Measurements from ENCODE around the gene ARHGAP15. TPM values are rescaled to one million over a fixed set of nuclear protein-coding genes. Genes with fewer than 3 reads are reported as not detected.

ARHGAP15 gene
- total RNA-seq, 2 experiments from 2014 or later, result 72.1 to 98.4 TPM

DNA sequence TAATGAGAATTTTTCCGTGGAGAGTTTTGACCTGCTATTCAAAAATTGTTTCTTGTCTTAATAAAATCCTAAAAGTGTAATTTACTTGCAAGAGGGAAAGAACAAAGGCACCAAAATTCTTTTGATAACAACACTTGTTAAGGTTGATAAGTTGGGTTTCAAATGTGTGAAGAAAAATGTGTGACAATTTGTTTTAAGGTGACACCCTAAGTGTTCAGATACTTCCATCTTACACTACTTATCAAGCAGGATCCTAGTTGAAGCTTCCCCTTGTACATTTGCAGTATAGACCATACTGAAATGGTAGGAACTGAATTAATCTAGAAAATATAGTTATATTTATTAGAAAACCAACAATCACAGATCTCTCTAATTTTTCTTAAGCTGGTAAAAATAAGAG lies 204.6 kb downstream of the ARHGAP15 start:
- no peaks in the 10 kb centered on the region for H3K36me3 ChIP-seq (ENCODE audit: insufficient read depth, low read length)
- no TSS peak for BruUV-seq (replicated peaks)

GRCh38 chr2:143334837-143335236 lies 205.6 kb downstream of the ARHGAP15 start:
- intact Hi-C loops (cut with micrococcal nuclease; ENCODE audit: unreplicated experiment), result no loop called here
- TF ChIP-seq EZH2phosphoT487 (IDR thresholded peaks at IDR 0.05; ENCODE audit: borderline replicate concordance, low read depth, low read length), result no peak
- TF ChIP-seq, protein P1, sequence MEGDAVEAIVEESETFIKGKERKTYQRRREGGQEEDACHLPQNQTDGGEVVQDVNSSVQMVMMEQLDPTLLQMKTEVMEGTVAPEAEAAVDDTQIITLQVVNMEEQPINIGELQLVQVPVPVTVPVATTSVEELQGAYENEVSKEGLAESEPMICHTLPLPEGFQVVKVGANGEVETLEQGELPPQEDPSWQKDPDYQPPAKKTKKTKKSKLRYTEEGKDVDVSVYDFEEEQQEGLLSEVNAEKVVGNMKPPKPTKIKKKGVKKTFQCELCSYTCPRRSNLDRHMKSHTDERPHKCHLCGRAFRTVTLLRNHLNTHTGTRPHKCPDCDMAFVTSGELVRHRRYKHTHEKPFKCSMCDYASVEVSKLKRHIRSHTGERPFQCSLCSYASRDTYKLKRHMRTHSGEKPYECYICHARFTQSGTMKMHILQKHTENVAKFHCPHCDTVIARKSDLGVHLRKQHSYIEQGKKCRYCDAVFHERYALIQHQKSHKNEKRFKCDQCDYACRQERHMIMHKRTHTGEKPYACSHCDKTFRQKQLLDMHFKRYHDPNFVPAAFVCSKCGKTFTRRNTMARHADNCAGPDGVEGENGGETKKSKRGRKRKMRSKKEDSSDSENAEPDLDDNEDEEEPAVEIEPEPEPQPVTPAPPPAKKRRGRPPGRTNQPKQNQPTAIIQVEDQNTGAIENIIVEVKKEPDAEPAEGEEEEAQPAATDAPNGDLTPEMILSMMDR (conservative IDR thresholded peaks at IDR 0.05; ENCODE audit: low read length), result no peak

More for the DNA sequence above, 204.6 kb downstream of the ARHGAP15 start:
- no peak overlapping the region for H3K4me3 ChIP-seq (ENCODE audit: low read depth, low read length, poor library complexity, severe bottlenecking)
- no peaks in the 10 kb centered on the region for H3K9me3 ChIP-seq (ENCODE audit: low read length)
- TF ChIP-seq, protein P1 (conservative IDR thresholded peaks at IDR 0.05; ENCODE audit: low read length), result no peak
- TF ChIP-seq EZH2phosphoT487 (IDR thresholded peaks at IDR 0.05; ENCODE audit: borderline replicate concordance, low read depth, low read length), result no peak
- H3K4me1 ChIP-seq (ENCODE audit: insufficient read depth, low read length, poor library complexity, severe bottlenecking), result no peaks in the 10 kb centered on the region
- DNase-seq (ENCODE audit: low spot score), result no peak
- no peak overlapping the region for H3K27ac ChIP-seq (ENCODE audit: low read depth, low read length, poor library complexity, severe bottlenecking)
- POLR2A ChIA-PET, result no interaction called here
- no peaks in the 10 kb centered on the region for H3K79me2 ChIP-seq (ENCODE audit: insufficient read depth, low read depth, low read length)
- no peak overlapping the region for H2AFZ ChIP-seq (ENCODE audit: low read length)
- CTCF ChIA-PET (ENCODE audit: unreplicated experiment), result no interaction called here
- no peaks in the 10 kb centered on the region for H3K9me2 ChIP-seq (ENCODE audit: insufficient read depth, low read length)
- intact Hi-C loops (cut with micrococcal nuclease; ENCODE audit: unreplicated experiment), result no loop called here
- H3K4me2 ChIP-seq (ENCODE audit: low read length), result no peak overlapping the region
- no peaks in the 10 kb centered on the region for H4K20me1 ChIP-seq (ENCODE audit: insufficient read depth, low read length)

GRCh38 chr2:143336719-143337210 lies 207.5 kb downstream of the ARHGAP15 start:
- H3K4me3 ChIP-seq (ENCODE audit: low read depth, low read length, poor library complexity, severe bottlenecking), result no peak overlapping the region
- H3K79me2 ChIP-seq (ENCODE audit: insufficient read depth, low read depth, low read length), result no peaks in the 10 kb centered on the region
- CTCF ChIA-PET (ENCODE audit: unreplicated experiment), result no interaction called here
- H3K9me2 ChIP-seq (ENCODE audit: insufficient read depth, low read length), result no peaks in the 10 kb centered on the region
- no peak overlapping the region for H2AFZ ChIP-seq (ENCODE audit: low read length)
- no peak for DNase-seq (ENCODE audit: low spot score)
- POLR2A ChIA-PET, result interaction anchor here (0.8 kb wide), 1 partner anchor 10 kb away, joined by 3 read pairs; no protein-coding TSS in a partner anchor
- no peaks in the 10 kb centered on the region for H4K20me1 ChIP-seq (ENCODE audit: insufficient read depth, low read length)
- no peaks in the 10 kb centered on the region for H3K9me3 ChIP-seq (ENCODE audit: low read length)
- no peaks in the 10 kb centered on the region for H3K4me1 ChIP-seq (ENCODE audit: insufficient read depth, low read length, poor library complexity, severe bottlenecking)
- TF ChIP-seq, protein P1 (conservative IDR thresholded peaks at IDR 0.05; ENCODE audit: low read length), result no peak
- no peak for TF ChIP-seq EZH2phosphoT487 (IDR thresholded peaks at IDR 0.05; ENCODE audit: borderline replicate concordance, low read depth, low read length)
- H3K4me2 ChIP-seq (ENCODE audit: low read length), result no peak overlapping the region
- intact Hi-C loops (cut with micrococcal nuclease; ENCODE audit: unreplicated experiment), result no loop called here
- no peak overlapping the region for H3K27ac ChIP-seq (ENCODE audit: low read depth, low read length, poor library complexity, severe bottlenecking)
- H3K36me3 ChIP-seq (ENCODE audit: insufficient read depth, low read length), result no peaks in the 10 kb centered on the region
- BruUV-seq (replicated peaks), result no TSS peak

More at GRCh38 chr2:143334837-143335236, 205.6 kb downstream of the ARHGAP15 start:
- Histone ChIP-seq H3K9me2 (ENCODE audit: insufficient read depth, low read length) (no peaks in the 10 kb centered on the region), H3K4me1 (ENCODE audit: insufficient read depth, low read length, poor library complexity, severe bottlenecking) (no peaks in the 10 kb centered on the region), H3K4me3 (ENCODE audit: low read depth, low read length, poor library complexity, severe bottlenecking) (no peak overlapping the region), H3K27ac (ENCODE audit: low read depth, low read length, poor library complexity, severe bottlenecking) (no peak overlapping the region), H3K9me3 (ENCODE audit: low read length) (no peaks in the 10 kb centered on the region), H4K20me1 (ENCODE audit: insufficient read depth, low read length) (no peaks in the 10 kb centered on the region), H3K4me2 (ENCODE audit: low read length) (no peak overlapping the region), H3K36me3 (ENCODE audit: insufficient read depth, low read length) (no peaks in the 10 kb centered on the region), H2AFZ (ENCODE audit: low read length) (no peak overlapping the region), H3K79me2 (ENCODE audit: insufficient read depth, low read depth, low read length) (no peaks in the 10 kb centered on the region)
- ChIA-PET CTCF (ENCODE audit: unreplicated experiment) (no interaction called here), POLR2A (interaction anchor here (0.5 kb wide), 2 partner anchors 16 to 18 kb away, joined by 3 read pairs; no protein-coding TSS in a partner anchor)
- no TSS peak for BruUV-seq (replicated peaks)
- DNase-seq (ENCODE audit: low spot score), result no peak

Data from OCI-LY7 (cell line).